WTC11 (cell line): ENCODE data around the gene EDDM13.

ENCODE experiments used
- ATF3 ChIP-seq: sonication (generic); formaldehyde crosslinking; conservative IDR thresholded peaks from 2 replicates; pipeline ENCODE4 v1.8.1; 2022; ENCODE audit warnings: mild to moderate bottlenecking, missing genetic modification reagents
- CTCF ChIP-seq: fragments of 200-600 bp; IDR thresholded peaks from 2 replicates; pipeline ENCODE4 v1.8.0; 2022; ENCODE audit warnings: antibody characterized with exemption
- MAX ChIP-seq: sonication (generic); formaldehyde crosslinking; IDR thresholded peaks from 2 replicates; pipeline ENCODE4 v1.8.0; 2022; ENCODE audit warnings: mild to moderate bottlenecking, missing genetic modification reagents
- PRRX2 ChIP-seq: fragments of 250-450 bp; sonication (Bioruptor Pico); IDR thresholded peaks from 2 replicates; pipeline ENCODE4 v1.8.0; 2021; ENCODE audit warnings: mild to moderate bottlenecking
- SP1 ChIP-seq: sonication (generic); formaldehyde crosslinking; conservative IDR thresholded peaks from 2 replicates; pipeline ENCODE4 v1.8.1; 2022; ENCODE audit warnings: missing genetic modification reagents

GRCh38 chr19:56252699-56253422 is 19.7 kb upstream of the EDDM13 start:
- peak; percentile 91 for TF ChIP-seq CTCF
- TF ChIP-seq PRRX2 (CRISPR knock-in tag): no peak; the same call in 1 of the 2 replicates
- TF ChIP-seq SP1 (CRISPR knock-in tag): no peak
- TF ChIP-seq ATF3: no peak
- peak; percentile 66; the same call in 1 of the 2 replicates for TF ChIP-seq MAX (CRISPR knock-in tag)
